Measurements from ENCODE around the gene UBB.

- no peak for TF ChIP-seq CTCF (conservative IDR thresholded peaks at IDR 0.05; ENCODE audit: low read length)
- TF ChIP-seq EZH2phosphoT487 (IDR thresholded peaks at IDR 0.05; ENCODE audit: borderline replicate concordance), result no peak
Observed at GRCh38 chr17:16358394-16358793, 22.5 kb upstream of the UBB start.
